K562 (cell line): ENCODE data around the gene CNGA3. TPM values are rescaled to one million over a fixed set of nuclear protein-coding genes. Genes with fewer than 3 reads are reported as not detected.

ENCODE experiments used
- ATAC-seq: fragments of 200-7000 bp; cut with Tn5 transposase; 3 replicates; pipeline ENCODE4 v1.9.1; 2020; ENCODE audit warnings: moderate library complexity
- BruUV-seq: library from RNA; stranded (reverse); fragments of 400-500 nt; replicated peaks from 2 replicates; lab custom pipeline; 2021; lab: Mats Ljungman, UMichigan
- CTCF ChIA-PET: fragments of 300-600 bp; formaldehyde crosslinking; extraction: SDS; loops from one replicate; lab custom pipeline; 2021; ENCODE audit warnings: low intra/inter-chr PET ratio; lab: Yijun Ruan, JAX
- POLR2A ChIA-PET: fragments of 300-600, 350-650 bp; sonication (Branson Sonifier 250); formaldehyde crosslinking; extraction: SDS; loops from one replicate; lab custom pipeline; 2021; ENCODE audit warnings: antibody characterized with exemption, inconsistent platforms; lab: Yijun Ruan, JAX
- DNase-seq, 4 experiments: peaks; one replicate each; pipeline versions ENCODE4 v3.0.0 to v3.0.0-alpha.2; 2011 to 2018; ENCODE audit warnings: low spot score in 3 of 4, mixed read lengths in 3 of 4; ENCODE audit errors: extremely low read depth in 1 of 4
- FAIRE-seq: peaks from 2 replicates; lab custom pipeline; 2011; peaks lifted over from hg19 to GRCh38; lab: Jason Lieb, UNC
- H2AFZ ChIP-seq: 2 replicates; pipeline ENCODE4 v1.6.0; 2011; ENCODE audit warnings: low read depth, low read length, control low read depth, inconsistent platforms
- H3K27ac ChIP-seq: fragments of 200-600 bp; 3 replicates; pipeline ENCODE4 v1.8.0; 2011; ENCODE audit warnings: low read depth, mild to moderate bottlenecking, control low read depth, inconsistent platforms, low read length, moderate library complexity, mixed read lengths; ENCODE audit errors: extremely low read depth
- H3K27me3 ChIP-seq, 2 experiments: fragments of 300-600 bp in 1 of 2; 2 replicates in 1 of 2; 3 replicates in 1 of 2; pipeline versions ENCODE4 v1.6.0 to v1.8.0; 2011; ENCODE audit warnings: inconsistent platforms in 2 of 2, low read length in 2 of 2, mild to moderate bottlenecking in 1 of 2, mixed read lengths in 1 of 2, moderate library complexity in 1 of 2; ENCODE audit not compliant: control insufficient read depth in 2 of 2, insufficient read depth in 2 of 2
- H3K36me3 ChIP-seq: fragments of 300-600 bp; 3 replicates; pipeline ENCODE4 v1.8.0; 2011; ENCODE audit warnings: mild to moderate bottlenecking, low read length, inconsistent platforms; ENCODE audit not compliant: control insufficient read depth, insufficient read depth
- H3K4me1 ChIP-seq, 2 experiments: fragments of 200-600 bp in 1 of 2; replicated peaks in 1 of 2; 2 replicates in 1 of 2; 3 replicates in 1 of 2; pipeline versions ENCODE4 v1.5.1 to v1.8.0; 2011; ENCODE audit warnings: inconsistent platforms in 2 of 2, low read length in 2 of 2, mild to moderate bottlenecking in 1 of 2, mixed read lengths in 1 of 2, moderate library complexity in 1 of 2; ENCODE audit not compliant: control insufficient read depth in 2 of 2, insufficient read depth in 2 of 2
- H3K4me2 ChIP-seq: 2 replicates; pipeline ENCODE4 v1.6.1; 2011; ENCODE audit warnings: low read length, control low read depth, inconsistent platforms, mixed read lengths; ENCODE audit not compliant: insufficient read depth
- H3K4me3 ChIP-seq: fragments of 200-600 bp; sonication (generic), shearing (Covaris generic); 2 replicates; pipeline ENCODE4 v1.5.1; 2016; ENCODE audit warnings: control low read depth, inconsistent platforms
- H3K79me2 ChIP-seq: fragments of 200-600 bp; 3 replicates; pipeline ENCODE4 v1.8.0; 2011; ENCODE audit warnings: low read length, inconsistent platforms; ENCODE audit not compliant: control insufficient read depth, insufficient read depth
- H3K9ac ChIP-seq, 2 experiments: 2 replicates each; pipeline versions ENCODE4 v1.6.0 to v1.6.1; 2011; ENCODE audit warnings: low read depth in 2 of 2, low read length in 2 of 2, control low read depth in 1 of 2, inconsistent platforms in 1 of 2, mild to moderate bottlenecking in 1 of 2, mixed read lengths in 1 of 2; ENCODE audit not compliant: insufficient read depth in 1 of 2
- H3K9me1 ChIP-seq: one replicate; pipeline ENCODE4 v1.6.0; 2011; ENCODE audit warnings: inconsistent platforms, mild to moderate bottlenecking, low read length, moderate library complexity; ENCODE audit not compliant: control insufficient read depth, insufficient read depth
- H3K9me3 ChIP-seq: replicated peaks from 2 replicates; pipeline ENCODE4 v1.5.1; 2011; ENCODE audit warnings: low read depth, low read length, inconsistent platforms; ENCODE audit not compliant: control insufficient read depth, insufficient read depth
- H4K20me1 ChIP-seq: replicated peaks from 2 replicates; pipeline ENCODE4 v1.6.1; 2011; ENCODE audit warnings: low read length, inconsistent platforms, mixed read lengths; ENCODE audit not compliant: control insufficient read depth, insufficient read depth
- AFF1 ChIP-seq, 2 experiments: fragments of 450-650 bp; IDR thresholded peaks; 2 replicates each; pipeline ENCODE4 v1.6.1; 2018; ENCODE audit warnings: mild to moderate bottlenecking in 2 of 2, low read depth in 1 of 2; ENCODE audit not compliant: partially characterized antibody in 2 of 2
- FOSL1 ChIP-seq: fragments of 200-800 bp; sonication (Bioruptor generic); conservative IDR thresholded peaks from 2 replicates; pipeline ENCODE4 v1.6.1; 2016; ENCODE audit warnings: missing genetic modification characterization, missing compliant biosample characterization
- PHF20 ChIP-seq: fragments of 450-650 bp; IDR thresholded peaks from 2 replicates; pipeline ENCODE4 v1.6.1; 2018; ENCODE audit not compliant: partially characterized antibody
- WGBS: fragments of 100-300 bp; shearing (Covaris generic); methylation state at CpG from one replicate; pipeline ENCODE4 v1.1.6; 2016; ENCODE audit warnings: low coverage, mixed read lengths; ENCODE audit not compliant: insufficient coverage; ENCODE audit errors: missing lambda C conversion rate; 5-methylcytosine and 5-hydroxymethylcytosine counted together
- in situ Hi-C: fragments of 300-500 bp; cut with MboI; formaldehyde crosslinking; loops from 4 replicates; pipeline ENCODE4 v1.15.0; 2018; ENCODE audit warnings: inconsistent platforms, mixed read lengths
- intact Hi-C: fragments of 100-400 bp; cut with micrococcal nuclease; formaldehyde crosslinking; loops from 2 replicates; pipeline ENCODE4 v1.14.2; 2022
- polyA plus RNA-seq, 8 experiments: library from polyadenylated mRNA; depleted of rRNA in 4 of 8; stranded (reverse) in 5 of 8; unstranded in 3 of 8; fragments of >200 nt; fragmentation: Nextera tagmentation in 2 of 8; fragmentation: Illumina TruSeq in 1 of 8; extraction: Ambion mirVana in 2 of 8; extraction: Trizol in 1 of 8; gene quantifications; 2 replicates each; pipeline versions ENCODE4 v1.2.1 to v1.2.3, GENCODE V29; 2011 to 2014; ENCODE audit warnings: inconsistent platforms in 1 of 8, missing spikeins in 1 of 8
- total RNA-seq, 7 experiments: library from RNA; depleted of rRNA in 6 of 7; stranded (reverse); fragments of >200 nt in 6 of 7; fragmentation: Illumina TruSeq in 2 of 7; extraction: Trizol in 2 of 7; gene quantifications; 2 replicates each; pipeline versions ENCODE4 v1.2.1 to v1.2.3, GENCODE V29; 2011 to 2021; ENCODE audit warnings: low replicate concordance in 1 of 7

The CNGA3 gene
- total and polyA plus RNA-seq, 9 of the 15 experiments (the other 6 are each of a cell fraction or from before 2014, with no cell fraction given), result not detected

GRCh38 chr2:98379311-98380202 lies 33.3 kb downstream of the CNGA3 start:
- Histone ChIP-seq H2AFZ (no peak overlapping the region), H3K36me3 (no peaks in the 10 kb centered on the region), H3K79me2 (no peaks in the 10 kb centered on the region), H3K27me3 (peaks cover 35 to 73% of the 10 kb centered on the region in 2 experiments), H3K4me3 (no peak overlapping the region), H3K9me3 (no peaks in the 10 kb centered on the region), H3K4me2 (no peak overlapping the region), H3K9me1 (peaks cover 3% of the 10 kb centered on the region), H3K27ac (no peak overlapping the region), H4K20me1 (no peaks in the 10 kb centered on the region; the same call in 1 of the 2 replicates), H3K9ac (no peak overlapping the region; a peak in 1 of 4 replicates), H3K4me1 (no peaks in the 10 kb centered on the region)
- 2% methylated on average over 13 of the region's 14 CpGs for WGBS
- intact Hi-C loops, result loop anchor here (10.0 kb wide), 3 partner anchors 635 to 785 kb away; no protein-coding TSS in a partner anchor
- in situ Hi-C loops, result loop anchor here (25.0 kb wide), 1 partner anchor 567 kb away; no protein-coding TSS in a partner anchor
- DNase-seq (no peak), ATAC-seq (no peak), FAIRE-seq (no peak)
- no TSS peak for BruUV-seq
- CTCF ChIA-PET, result no interaction called here
- TF ChIP-seq PHF20, result no peak
- TF ChIP-seq FOSL1 (tag), result 0 out of 2 replicates have a peak, but pooled peaks have one; percentile 6
- TF ChIP-seq AFF1 (IDR thresholded peaks at IDR 0.05; ENCODE audit: low read depth in 1 of 2, partially characterized antibody in 2 of 2), result no peak
- POLR2A ChIA-PET, result no interaction called here
